HG03571 (cell line): ENCODE data around the gene ACADVL.

ENCODE experiments used
- ATAC-seq: cut with Tn5 transposase; IDR thresholded peaks from one replicate; pipeline ENCODE4 v1.9.1; 2021; ENCODE audit not compliant: unreplicated experiment

The ACADVL gene

GRCh38 chr17:7250695-7251627 lies 31.2 kb downstream of the ACADVL start:
- no peak for ATAC-seq

GRCh38 chr17:7251661-7252175 lies 32.0 kb downstream of the ACADVL start, which contains the start of gene CTDNEP1:
Gene CTDNEP1, minus strand, starts transcription at chr17:7251734. Its CDS starts 438 bp downstream, at chr17:7251296.
- peak; percentile 68 for ATAC-seq

DNA sequence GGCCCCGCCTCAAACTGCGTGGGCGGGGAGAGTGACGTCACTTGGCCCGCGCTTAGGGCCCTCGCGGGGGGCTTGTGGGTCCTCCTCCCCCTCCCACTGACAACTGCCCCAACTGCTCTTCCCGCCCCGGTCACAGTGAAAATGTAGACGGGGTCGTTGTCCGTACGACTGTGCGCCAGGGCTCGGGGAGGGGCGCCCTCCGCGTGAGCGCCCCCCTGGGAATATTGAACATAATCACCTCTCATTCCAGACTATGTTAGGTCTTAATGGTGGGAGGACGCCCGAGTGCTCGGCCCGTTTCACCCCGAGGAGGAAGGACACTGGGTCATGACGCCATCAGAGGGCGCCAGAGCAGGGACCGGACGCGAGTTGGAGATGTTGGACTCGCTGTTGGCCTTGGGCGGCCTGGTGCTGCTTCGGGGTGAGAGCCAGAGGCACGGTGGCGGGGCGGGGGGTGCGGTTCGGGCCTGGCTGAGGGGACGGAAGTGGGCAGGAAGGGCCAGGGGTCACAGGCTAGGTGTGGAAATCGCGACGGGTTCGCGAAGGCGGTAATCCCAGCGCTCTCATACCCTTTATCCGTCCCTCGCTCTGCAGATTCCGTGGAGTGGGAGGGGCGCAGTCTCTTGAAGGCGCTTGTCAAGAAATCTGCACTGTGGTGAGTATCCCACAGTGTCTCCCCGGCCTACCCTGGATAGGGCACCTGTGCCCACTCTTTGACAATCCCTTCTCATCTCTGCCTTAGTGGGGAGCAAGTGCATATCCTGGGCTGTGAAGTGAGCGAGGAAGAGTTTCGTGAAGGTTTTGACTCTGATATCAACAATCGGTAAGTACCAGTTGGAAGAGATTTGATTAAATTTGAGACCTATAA lies 32.7 kb downstream of the ACADVL start, which contains the start of gene ELP5:
Gene ELP5, plus strand, starts transcription at position 40 of the 868 bp plus-strand sequence. Its CDS starts 336 bp downstream, at position 376.
- peak; percentile 45 for ATAC-seq

DNA sequence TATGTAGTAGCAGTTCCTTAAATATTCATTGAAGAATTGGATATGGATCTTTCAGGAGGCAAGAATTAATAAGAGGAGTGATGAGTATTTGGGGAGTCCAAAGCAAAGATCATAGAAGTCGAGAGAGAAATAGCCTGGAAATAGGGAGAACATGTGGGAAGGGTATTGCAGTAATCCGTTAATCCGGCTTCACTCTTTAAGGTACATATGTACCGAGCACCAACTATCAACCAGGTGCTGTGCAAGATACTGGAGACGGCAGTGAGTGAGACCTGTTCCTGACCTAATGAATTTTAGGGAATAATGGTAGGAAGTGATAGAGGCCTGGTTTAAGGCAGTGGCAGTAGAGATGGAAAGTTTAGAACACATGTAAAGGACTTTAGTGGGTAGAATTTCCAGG lies 33.3 kb downstream of the ACADVL start:
- ATAC-seq, result no peak

DNA sequence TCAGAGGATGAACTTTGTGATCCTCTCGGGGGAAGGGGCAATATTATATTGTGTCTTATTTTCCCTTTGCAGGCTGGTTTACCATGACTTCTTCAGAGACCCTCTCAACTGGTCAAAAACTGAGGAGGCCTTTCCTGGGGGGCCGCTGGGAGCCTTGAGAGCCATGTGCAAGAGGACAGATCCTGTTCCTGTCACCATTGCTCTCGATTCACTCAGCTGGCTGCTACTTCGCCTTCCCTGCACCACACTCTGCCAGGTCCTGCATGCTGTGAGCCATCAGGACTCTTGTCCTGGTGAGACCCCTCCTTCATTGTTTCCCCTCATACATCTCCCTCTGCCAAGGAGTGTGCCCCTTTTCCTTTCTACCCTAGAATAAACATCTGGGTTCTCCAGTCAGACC lies 34.8 kb downstream of the ACADVL start:
- ATAC-seq, result no peak

DNA sequence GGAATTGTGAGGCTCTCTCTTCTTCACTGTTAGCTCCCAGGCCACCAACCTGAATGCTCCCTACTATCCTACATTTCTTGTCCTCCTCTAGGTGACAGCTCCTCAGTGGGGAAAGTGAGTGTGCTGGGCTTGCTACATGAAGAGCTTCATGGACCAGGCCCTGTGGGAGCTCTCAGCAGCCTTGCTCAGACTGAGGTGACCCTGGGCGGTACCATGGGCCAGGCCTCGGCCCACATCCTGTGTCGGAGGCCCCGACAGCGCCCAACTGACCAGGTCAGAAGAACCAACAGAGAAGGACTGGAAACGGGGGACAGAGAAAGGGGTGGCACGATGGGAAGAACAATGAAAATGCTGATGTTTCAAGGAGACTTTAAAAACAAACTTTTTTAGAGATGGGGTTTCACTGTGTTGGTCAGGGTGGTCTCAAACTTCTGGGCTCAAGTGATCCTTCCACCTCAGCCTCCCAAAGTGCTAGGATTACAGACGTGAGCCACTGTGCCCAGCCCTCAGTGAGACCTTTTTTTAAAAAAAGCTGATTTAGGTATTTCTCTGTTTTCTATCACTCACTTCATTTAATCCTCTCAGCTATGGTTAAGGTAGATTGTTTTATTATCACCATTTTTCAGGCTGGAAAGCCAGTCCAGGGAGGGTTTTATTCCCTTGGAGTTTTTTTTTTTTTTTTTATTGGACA lies 37.2 kb downstream of the ACADVL start:
- no peak for ATAC-seq

GRCh38 chr17:7258731-7259554 lies 39.2 kb downstream of the ACADVL start:
- ATAC-seq, result no peak

DNA sequence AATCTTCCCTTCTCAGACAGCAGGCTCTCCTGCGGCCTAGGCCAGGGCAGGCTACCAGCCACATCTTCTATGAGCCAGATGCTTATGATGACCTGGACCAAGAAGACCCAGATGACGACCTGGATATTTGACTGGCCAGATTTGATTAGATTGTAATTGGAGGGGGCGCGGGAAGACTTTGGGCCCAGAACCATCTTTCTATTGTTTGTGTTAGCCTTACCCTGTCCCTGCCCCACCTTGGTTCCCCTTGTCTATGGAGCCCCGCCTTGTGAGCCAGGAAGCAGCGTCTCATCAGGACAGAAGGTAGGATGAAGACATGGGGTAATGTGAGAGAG lies 39.8 kb downstream of the ACADVL start:
- ATAC-seq, result no peak

- no peak for ATAC-seq
These were observed 40.4 kb downstream of the ACADVL start for GRCh38 chr17:7260151-7260550.

DNA sequence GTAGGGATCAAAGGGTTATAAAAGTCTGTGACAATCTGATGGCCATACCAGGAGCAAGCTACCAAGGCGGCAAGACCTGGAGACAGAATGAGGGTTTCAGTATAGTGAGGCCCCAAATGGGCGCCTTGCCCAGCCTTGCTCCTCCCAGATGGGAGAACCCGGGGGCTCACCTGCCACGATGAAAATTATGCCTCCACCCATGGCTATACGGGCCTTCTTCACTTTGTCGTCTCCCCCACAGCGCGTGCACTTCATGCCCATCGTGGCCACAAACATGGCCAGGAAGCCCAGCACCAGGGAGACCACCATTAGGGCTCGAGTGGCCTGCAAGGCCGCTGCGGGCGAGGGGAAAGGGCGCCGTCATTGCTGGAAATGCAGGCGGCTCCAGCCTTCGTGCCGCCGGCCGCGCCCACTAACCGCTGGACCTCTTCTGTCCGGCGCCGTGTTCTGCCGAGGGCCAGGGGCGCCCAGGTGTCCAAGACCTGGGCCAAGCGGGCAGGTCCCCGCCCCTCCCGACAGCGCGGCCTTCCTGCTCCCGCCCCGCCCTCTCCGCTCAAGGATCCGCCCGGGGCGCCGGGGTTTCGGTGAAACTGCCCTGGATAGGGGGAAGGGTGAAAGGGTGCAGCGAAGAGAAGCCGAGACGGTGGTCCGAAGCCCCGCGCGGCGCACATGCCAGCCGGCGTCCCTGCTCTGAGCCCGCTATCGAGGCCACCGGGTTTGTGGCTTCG lies 41.1 kb downstream of the ACADVL start:
- ATAC-seq, result no peak

DNA sequence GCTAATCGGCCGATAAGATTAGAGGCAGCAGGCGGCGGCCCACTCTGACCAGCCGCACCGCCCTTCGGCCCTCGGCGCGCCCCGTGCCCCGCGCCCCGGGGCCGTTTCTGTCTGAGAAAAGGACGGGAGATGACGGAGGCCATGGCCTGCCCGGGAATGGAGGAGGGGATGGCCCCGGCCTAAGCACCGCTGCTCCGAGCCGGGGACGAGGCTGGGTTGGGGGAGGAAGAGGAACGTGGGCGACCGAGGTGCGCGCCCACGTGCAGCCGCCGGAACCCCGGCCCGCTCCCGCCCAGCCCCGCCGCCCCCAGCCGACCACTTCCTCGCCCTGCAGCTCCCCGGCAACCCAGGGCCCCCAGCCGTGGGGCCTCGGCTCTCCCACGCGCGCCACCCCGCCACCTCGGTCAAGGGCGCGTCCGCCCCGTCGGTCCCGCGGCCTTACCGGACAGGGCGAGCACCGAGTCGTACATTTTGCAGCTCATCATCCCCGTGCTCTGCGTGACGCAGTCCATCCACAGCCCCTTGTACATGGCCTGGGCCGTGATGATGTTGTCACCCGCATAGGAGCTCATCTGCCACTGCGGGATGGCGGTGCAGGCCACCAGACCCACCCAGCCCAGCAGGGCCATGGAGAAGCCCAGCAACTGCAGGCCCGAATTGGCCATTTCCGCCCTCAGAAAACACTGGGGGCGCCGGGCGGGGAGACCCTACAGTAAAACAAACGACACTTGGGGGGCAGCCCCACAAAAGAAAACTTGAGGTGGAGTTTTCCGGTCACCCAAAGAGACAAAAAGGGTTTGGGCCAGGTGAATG lies 41.8 kb downstream of the ACADVL start:
- ATAC-seq, result no peak

DNA sequence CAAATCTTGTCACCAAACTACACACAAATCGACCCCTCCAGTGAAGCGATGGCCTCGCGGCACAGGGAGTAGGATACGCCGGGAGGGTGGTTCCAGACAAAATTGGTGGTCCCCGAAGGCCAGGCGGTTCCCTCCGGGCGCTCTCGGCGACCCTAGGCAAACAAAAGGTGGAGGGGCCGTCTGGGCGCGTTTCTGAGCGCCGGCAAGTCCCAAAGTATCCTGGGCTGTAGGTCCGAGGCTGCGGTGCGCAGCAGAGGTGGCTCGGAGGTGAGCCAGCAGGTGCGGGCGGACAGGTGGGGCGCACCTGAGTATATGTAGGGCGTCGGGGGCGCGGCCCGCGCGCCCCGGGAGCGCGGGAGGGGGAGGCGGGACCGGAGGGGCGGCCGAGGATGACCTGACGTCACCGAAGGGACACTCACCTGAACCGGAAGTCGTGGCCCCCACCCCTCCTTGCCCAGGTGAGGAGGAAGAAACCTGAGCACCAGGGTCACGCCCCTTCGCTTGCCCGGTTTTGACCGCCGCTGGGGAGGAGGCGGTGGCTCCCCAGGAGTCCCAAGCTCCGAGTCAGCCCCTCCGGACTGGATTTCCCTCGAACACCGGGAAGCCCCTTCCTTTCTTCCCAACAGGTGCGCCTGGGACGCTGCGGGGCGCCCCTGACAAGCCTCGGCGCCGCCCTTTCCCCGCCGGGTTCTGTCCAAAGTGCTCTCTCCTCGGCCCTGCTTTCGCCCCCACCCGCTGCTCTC lies 42.6 kb downstream of the ACADVL start, which contains the start of gene CLDN7:
Gene CLDN7, minus strand, starts transcription at position 287 of the 743 bp plus-strand sequence. CDS start 435 bp downstream, outside the sequence.
- no peak for ATAC-seq

- no peak for ATAC-seq
These were observed 43.4 kb downstream of the ACADVL start for GRCh38 chr17:7262935-7263800.

DNA sequence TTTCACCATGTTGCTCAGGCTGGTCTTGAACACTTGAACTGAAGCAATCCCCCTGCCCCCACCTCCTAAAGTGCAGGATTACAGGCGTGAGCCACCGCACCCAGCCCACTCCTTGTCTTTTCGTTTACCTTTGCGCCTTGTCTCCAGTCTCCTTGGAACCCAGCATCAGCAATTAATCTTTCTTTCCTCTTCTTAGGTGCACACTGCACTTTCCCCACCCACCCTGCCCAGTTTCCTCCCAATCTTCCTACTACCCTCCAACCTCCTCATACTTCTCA lies 44.0 kb downstream of the ACADVL start:
- ATAC-seq, result no peak

GRCh38 chr17:7266784-7267183 lies 47.0 kb downstream of the ACADVL start:
- ATAC-seq, result no peak
